Fibroblast of mammary gland (primary cell): ENCODE results near the gene WWTR1.

Experiments
- DNase-seq: peaks from one replicate; pipeline ENCODE4 v3.0.0-alpha.2; 2010; ENCODE audit warnings: low read depth
- H3K4me3 ChIP-seq: 2 replicates; pipeline ENCODE4 v1.5.1; 2011; ENCODE audit warnings: low read depth, mild to moderate bottlenecking, low read length, moderate library complexity; ENCODE audit not compliant: control insufficient read depth
- TF ChIP-seq, protein P1 (sequence below): conservative IDR thresholded peaks from 2 replicates; pipeline ENCODE4 v1.5.1; 2011; ENCODE audit warnings: low read depth, low read length, inconsistent platforms; ENCODE audit not compliant: control insufficient read depth, insufficient read depth

The WWTR1 gene

GRCh38 chr3:149536429-149536828 is 121.4 kb downstream of the WWTR1 start:
- no peak for DNase-seq
- TF ChIP-seq, protein P1, sequence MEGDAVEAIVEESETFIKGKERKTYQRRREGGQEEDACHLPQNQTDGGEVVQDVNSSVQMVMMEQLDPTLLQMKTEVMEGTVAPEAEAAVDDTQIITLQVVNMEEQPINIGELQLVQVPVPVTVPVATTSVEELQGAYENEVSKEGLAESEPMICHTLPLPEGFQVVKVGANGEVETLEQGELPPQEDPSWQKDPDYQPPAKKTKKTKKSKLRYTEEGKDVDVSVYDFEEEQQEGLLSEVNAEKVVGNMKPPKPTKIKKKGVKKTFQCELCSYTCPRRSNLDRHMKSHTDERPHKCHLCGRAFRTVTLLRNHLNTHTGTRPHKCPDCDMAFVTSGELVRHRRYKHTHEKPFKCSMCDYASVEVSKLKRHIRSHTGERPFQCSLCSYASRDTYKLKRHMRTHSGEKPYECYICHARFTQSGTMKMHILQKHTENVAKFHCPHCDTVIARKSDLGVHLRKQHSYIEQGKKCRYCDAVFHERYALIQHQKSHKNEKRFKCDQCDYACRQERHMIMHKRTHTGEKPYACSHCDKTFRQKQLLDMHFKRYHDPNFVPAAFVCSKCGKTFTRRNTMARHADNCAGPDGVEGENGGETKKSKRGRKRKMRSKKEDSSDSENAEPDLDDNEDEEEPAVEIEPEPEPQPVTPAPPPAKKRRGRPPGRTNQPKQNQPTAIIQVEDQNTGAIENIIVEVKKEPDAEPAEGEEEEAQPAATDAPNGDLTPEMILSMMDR = no peak
- H3K4me3 ChIP-seq = no peak overlapping the region

DNA sequence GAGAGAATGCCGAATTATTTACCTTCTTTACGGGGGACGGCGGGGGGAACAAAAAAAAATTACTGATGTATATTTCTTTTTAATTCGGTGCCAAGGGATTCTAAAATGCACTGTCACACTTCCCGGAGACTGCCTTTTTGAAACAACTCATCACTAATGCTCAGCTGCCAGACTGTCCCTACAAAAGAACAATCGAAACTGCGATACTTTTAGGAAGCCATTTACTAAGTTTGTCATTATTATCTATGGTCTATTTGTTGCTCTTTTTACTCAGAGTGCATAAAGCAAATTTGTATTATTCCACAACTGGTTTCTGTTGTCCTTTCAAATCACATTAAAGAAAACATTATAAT is 122.5 kb downstream of the WWTR1 start:
- no peak overlapping the region for H3K4me3 ChIP-seq
- DNase-seq = peak; percentile 39
- TF ChIP-seq, protein P1 = no peak

DNA sequence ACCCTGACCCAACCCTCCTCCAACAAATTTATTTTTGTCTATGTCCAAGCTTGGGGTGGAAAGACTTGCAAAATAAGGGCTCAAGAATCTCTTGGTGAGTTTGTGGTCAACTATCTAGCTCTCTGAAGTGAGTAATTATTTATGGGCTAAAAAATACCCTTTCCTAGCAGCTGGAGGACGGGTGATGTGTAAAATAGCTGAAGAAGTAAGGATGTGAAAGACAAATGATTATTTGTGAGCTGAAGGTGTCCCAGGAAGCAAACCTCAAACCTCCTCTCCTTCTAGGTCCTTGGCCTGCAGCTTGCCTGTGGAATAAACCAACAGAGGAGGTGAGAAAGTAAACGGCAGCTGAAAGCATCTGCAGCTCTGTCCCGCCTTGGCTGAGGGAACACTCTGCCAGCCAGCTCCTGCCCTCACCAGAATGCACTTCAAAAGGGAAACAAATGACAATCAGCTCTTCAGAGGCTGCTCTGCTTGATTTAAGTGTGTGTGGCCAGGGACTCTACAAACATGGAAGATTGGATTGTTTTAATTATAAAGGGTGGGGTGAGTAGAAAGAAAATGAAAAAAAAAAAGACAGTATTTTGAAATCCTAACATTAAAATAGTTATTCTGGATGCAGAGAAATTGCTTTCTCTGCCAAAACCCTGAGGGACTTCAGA is 123.0 kb downstream of the WWTR1 start:
- TF ChIP-seq, protein P1 = no peak
- DNase-seq = peak; percentile 68
- H3K4me3 ChIP-seq = no peak overlapping the region

- TF ChIP-seq, protein P1 = no peak
- DNase-seq = no peak
- no peak overlapping the region for H3K4me3 ChIP-seq
These were observed 123.7 kb downstream of the WWTR1 start for GRCh38 chr3:149534082-149534481.

GRCh38 chr3:149532489-149533180 is 125.2 kb downstream of the WWTR1 start:
- H3K4me3 ChIP-seq = no peak overlapping the region
- no peak for DNase-seq
- TF ChIP-seq, protein P1 = no peak

GRCh38 chr3:149529099-149529498 is 128.7 kb downstream of the WWTR1 start:
- TF ChIP-seq, protein P1 = no peak
- no peak for DNase-seq

DNA sequence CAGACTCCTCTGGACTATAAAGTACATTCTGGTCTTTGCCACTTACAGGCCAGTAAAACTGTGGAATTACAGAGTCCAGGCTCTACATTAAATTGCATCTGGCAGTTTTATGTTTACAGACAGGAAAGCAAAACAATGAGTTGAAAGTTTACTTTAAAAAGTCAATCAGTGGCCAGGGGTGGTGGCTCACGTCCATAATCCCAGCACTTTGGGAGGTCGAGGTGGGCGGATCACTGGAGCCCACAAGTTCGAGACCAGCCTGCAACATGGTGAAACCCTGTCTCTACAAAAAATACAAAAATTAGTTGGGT is 129.5 kb downstream of the WWTR1 start:
- no peak for DNase-seq
- H3K4me3 ChIP-seq = no peak overlapping the region
- TF ChIP-seq, protein P1 = no peak

More at GRCh38 chr3:149529099-149529498, 128.7 kb downstream of the WWTR1 start:
- no peak overlapping the region for H3K4me3 ChIP-seq
